Measurements from ENCODE around the gene ARPC1A.
"Not testable (repeated sequence)": the region's sequence is repeated elsewhere in the genome, so short reads cannot be mapped to it uniquely, and the experiment has no call there.

The ARPC1A gene

DNA sequence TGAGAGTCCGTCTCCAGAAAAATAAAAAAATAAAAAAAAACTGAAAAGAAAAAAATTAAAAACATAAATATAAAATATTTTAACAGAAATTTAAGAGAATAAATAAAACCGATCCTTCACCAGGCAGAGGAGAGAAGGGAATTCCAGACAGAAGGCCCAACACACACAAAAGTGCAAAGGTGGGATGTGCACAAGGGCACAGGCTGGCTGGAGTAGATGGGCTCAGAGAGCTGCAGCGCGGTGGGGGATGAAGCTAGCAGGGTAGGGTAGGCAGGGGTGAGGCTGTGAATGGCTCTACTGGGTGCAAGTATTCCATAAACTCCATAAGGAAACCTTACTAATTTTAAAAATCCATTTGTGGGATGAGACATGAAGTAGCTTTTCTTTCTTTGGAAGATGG lies 15.7 kb upstream of the ARPC1A start:
- no peaks in the 10 kb centered on the region for H3K27me3 Mint-ChIP-seq
- H3K4me1 Mint-ChIP-seq, result peaks cover 21% of the 10 kb centered on the region
- DNase-seq, result no peak
- H3K9me3 Mint-ChIP-seq, result no peaks in the 10 kb centered on the region
- ATAC-seq, result no peak
- H3K27ac Mint-ChIP-seq, result no peak overlapping the region
- H3K4me3 Mint-ChIP-seq, result no peak overlapping the region

DNA sequence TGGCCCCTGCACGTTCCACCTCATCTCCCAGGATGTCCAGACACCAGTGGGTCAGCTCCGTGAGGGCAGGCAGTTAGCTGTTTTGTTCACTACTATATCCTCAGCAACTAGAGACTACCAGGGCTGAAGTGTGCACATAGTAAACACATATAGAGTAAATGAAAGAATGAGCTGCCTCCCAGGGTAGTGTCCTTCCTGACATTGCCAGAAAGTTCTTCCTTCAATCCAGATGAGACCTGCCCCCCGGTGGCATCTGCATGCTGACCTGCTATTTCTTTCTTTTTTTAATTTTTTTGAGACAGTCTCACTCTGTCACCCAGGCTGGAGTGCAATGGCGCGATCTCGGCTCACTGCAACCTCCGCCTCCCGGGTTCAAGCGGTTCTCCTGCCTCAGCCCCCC lies 14.0 kb upstream of the ARPC1A start:
- H3K27me3 Mint-ChIP-seq, result no peaks in the 10 kb centered on the region
- ATAC-seq (no peak), DNase-seq (no peak)
- no peak overlapping the region for H3K27ac Mint-ChIP-seq
- H3K4me1 Mint-ChIP-seq, result peaks cover 21% of the 10 kb centered on the region
- H3K9me3 Mint-ChIP-seq, result no peaks in the 10 kb centered on the region
- no peak overlapping the region for H3K4me3 Mint-ChIP-seq

DNA sequence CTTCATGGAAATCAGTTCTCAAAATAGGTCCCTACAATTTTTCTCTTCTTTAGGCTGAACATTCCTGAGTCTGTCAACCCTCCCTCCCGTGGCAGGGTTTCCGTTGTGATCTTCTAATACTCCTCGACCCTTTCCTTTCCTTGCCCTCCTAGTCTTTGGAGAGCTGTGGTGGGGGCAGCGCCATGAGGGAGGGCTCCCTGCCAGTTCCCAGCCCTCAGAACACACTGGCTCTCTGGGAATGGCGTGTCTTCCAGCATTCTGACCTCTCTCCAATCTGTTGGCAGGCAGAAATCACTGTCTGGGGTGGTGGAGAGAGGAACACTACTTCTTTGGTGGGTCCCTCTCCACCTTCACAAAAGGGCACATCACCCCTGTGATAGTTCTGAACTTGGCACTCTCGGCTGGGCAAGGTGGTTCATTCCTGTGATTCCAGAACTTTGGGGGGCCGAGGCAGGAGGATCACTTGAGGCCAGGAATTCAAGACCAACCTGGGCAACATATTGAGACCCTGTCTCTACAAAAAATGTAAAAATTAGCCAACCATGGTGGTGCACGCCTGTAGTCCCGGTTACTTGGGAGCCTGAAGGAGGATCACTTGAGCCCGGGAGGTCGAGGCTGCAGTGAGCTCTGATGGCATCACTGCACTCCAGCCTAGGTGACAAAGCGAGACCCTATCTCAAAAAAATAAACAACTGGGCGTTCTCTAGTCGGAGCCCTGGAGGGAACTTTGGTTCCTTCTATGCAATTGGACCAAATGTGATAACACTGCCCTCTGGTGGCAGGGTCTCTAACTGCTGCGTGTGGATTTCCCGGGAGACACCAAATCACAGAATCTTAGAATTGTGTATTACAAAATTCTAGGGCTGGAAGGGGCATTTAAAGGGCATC lies 13.1 kb upstream of the ARPC1A start:
- H3K9me3 Mint-ChIP-seq, result no peaks in the 10 kb centered on the region
- DNase-seq (peak; percentile 65), ATAC-seq (peak; percentile 56)
- H3K4me3 Mint-ChIP-seq, result peak overlapping the region in 1 of 2 donors; percentile 13
- peak overlapping the region in 1 of 2 donors; percentile 33 for H3K27ac Mint-ChIP-seq
- H3K27me3 Mint-ChIP-seq, result no peaks in the 10 kb centered on the region
- H3K4me1 Mint-ChIP-seq, result peaks cover 21% of the 10 kb centered on the region

DNA sequence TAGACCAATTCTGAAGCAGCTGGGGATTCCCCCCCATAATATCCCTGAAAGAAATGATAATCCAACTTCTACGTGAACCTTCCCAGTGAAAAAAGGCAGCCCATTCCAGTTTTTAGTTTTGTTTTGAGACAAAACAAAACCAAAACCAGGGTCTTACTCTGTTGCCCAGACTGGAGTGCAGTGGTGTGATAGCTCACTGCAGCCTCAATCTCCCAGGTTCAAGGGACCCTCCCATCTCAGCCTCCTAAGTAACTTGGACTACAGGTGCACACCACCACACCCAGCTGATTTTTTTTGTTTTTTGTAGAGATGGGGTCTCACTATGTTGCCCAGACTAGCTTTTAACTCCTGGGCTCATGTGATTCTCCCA lies 12.5 kb upstream of the ARPC1A start:
- Mint-ChIP-seq H3K27me3 (no peaks in the 10 kb centered on the region), H3K4me1 (peaks cover 21% of the 10 kb centered on the region), H3K9me3 (no peaks in the 10 kb centered on the region), H3K4me3 (peak overlapping the region in 1 of 2 donors; percentile 13), H3K27ac (peak overlapping the region in 1 of 2 donors; percentile 33)
- DNase-seq, result no peak
- peak; percentile 32 for ATAC-seq

DNA sequence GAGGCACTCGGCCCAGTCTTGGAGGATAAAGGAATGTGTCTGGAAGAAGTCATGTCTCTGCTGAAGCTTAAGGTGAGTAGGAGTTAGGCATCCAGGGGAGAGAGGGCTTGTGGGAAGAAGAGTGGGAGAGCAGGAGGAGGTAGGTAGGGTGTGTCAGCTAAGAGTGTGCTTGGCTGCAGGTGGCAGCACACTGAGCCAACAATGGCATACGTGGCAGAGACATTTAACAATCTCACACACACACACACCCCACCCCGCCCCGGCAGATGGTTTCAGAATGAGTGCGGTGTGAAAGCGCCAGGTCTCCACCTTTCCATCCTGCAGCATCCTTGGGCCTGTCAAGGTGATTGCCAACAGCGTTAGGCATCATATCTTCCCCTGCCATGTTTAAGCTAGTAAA lies 11.2 kb upstream of the ARPC1A start:
- Mint-ChIP-seq H3K4me3 (no peak overlapping the region), H3K9me3 (no peaks in the 10 kb centered on the region), H3K4me1 (peaks cover 21% of the 10 kb centered on the region), H3K27ac (no peak overlapping the region), H3K27me3 (no peaks in the 10 kb centered on the region)
- DNase-seq (peak; percentile 30 to 54), ATAC-seq (peak; percentile 93)

DNA sequence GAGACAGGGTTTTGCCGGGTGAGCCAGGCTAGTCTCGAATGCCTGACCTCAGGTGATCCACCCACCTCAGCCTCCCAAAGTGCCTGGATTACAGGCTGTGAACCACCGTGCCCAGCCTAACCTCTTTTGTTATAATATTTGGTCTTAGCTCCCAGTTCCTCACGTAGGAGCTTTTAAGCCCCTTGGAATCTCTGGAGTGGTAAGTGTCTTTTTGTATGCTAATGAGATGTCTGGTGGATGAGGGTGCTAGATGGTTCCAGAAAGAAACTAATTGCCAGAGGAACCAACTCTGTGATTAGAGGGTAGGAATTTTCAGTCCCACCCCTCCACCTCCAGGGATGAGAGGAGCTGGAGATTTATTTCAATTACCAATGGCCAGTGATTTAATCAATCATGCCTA lies 5.3 kb upstream of the ARPC1A start:
- DNase-seq (no peak), ATAC-seq (no peak)
- Mint-ChIP-seq H3K27ac (no peak overlapping the region), H3K9me3 (no peaks in the 10 kb centered on the region), H3K4me1 (peaks cover 7% of the 10 kb centered on the region), H3K27me3 (no peaks in the 10 kb centered on the region), H3K4me3 (no peak overlapping the region)

DNA sequence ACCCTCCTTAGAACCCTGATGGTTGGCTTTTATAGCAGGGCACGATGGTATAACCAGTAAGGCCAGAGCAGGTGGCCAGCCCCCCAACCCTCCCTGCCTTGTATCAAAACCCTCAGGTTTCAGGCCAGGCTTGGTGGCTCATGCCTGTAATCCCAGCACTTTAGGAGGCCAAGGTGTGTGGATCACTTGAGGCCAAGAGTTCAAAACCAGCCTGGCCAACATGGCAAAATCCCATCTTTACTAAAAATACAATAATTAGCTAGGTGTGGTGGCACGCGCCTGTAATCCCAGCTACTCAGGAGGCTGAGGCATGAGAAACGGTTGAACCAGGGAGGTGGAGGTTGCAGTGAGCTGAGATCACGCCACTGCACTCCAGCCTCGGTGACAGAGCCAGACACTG lies 3.0 kb upstream of the ARPC1A start:
- not testable (repeated sequence) for DNase-seq, H3K27me3 Mint-ChIP-seq, H3K4me3 Mint-ChIP-seq, ATAC-seq, H3K9me3 Mint-ChIP-seq, H3K27ac Mint-ChIP-seq
- peaks cover 21% of the 10 kb centered on the region for H3K4me1 Mint-ChIP-seq

DNA sequence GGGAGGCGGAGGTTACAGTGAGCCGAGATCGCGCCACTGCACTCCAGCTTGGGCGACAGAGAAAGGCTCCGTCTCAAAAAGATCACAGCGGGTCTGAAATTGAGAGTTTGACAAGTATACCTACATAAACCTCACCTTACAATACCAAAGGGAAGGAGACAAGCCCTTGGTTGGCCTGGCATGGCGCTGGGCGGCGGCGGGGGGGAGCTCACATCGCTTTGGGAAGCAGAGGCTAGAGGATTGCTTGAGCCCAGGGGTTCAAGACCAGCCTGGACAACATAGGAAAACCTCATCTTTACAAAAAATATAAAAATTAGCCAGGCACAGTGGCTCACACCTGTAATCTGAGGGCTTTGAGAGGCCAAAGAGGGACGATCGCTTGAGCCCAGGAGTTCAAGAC lies 1.1 kb upstream of the ARPC1A start:
- H3K9me3 Mint-ChIP-seq, result no peaks in the 10 kb centered on the region
- peak overlapping the region; percentile 98 to 99 for H3K4me3 Mint-ChIP-seq
- ATAC-seq (no peak), DNase-seq (no peak)
- H3K27ac Mint-ChIP-seq, result peak overlapping the region; percentile 81 to 97
- H3K4me1 Mint-ChIP-seq, result peaks cover 39% of the 10 kb centered on the region
- no peaks in the 10 kb centered on the region for H3K27me3 Mint-ChIP-seq

DNA sequence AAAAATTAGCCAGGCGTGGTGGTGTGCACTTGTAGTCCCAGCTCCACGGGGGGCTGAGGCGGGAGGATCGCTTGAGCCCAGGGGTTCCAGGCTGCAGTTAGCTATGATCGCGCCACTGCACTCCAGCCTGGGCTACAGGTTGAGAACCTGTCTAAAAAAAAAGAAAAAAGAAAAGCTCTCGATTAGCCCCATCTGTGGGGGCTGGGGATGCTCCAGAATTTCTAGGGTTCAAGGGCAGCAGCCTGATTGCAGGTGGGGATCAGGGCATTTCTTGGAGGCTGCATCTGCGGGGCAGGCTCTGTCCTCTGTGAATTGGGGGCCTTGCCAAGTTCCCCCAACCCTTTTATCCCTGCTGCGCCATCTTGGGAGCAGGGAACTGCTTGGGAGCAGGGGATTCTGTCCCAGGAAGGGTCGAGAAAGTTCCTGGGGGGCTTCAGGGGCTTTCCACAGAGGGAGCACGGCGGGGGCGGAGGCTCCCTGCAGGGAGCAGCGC lies 651 bp upstream of the ARPC1A start:
- Mint-ChIP-seq H3K27me3 (no peaks in the 10 kb centered on the region), H3K4me1 (peaks cover 44% of the 10 kb centered on the region), H3K27ac (peak overlapping the region; percentile 81 to 97), H3K9me3 (no peaks in the 10 kb centered on the region), H3K4me3 (peak overlapping the region; percentile 98 to 99)
- DNase-seq (no peak), ATAC-seq (no peak)

DNA sequence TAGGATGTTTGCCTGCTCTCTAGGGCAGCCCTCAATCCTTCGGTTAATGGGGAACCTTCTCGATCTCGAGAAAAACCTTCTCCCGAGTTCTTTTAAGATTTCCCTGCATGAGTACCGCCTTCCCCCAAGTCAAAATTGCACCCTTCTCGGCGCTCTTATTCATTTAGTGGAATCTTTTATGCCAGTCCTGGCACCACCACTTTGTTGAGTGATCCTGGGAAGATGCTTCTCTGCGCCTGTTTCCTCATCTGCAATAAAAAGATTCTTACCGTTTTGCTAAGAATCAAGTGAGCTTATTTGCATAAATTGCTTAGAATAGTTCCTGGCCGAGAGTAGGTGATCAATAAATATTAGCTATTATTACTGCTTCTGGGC lies 697 bp downstream of the ARPC1A start:
- Mint-ChIP-seq H3K4me3 (peak overlapping the region; percentile 98 to 99), H3K27ac (peak overlapping the region; percentile 95 to 97), H3K4me1 (peaks cover 57% of the 10 kb centered on the region), H3K27me3 (no peaks in the 10 kb centered on the region), H3K9me3 (no peaks in the 10 kb centered on the region)
- ATAC-seq (no peak), DNase-seq (no peak)

DNA sequence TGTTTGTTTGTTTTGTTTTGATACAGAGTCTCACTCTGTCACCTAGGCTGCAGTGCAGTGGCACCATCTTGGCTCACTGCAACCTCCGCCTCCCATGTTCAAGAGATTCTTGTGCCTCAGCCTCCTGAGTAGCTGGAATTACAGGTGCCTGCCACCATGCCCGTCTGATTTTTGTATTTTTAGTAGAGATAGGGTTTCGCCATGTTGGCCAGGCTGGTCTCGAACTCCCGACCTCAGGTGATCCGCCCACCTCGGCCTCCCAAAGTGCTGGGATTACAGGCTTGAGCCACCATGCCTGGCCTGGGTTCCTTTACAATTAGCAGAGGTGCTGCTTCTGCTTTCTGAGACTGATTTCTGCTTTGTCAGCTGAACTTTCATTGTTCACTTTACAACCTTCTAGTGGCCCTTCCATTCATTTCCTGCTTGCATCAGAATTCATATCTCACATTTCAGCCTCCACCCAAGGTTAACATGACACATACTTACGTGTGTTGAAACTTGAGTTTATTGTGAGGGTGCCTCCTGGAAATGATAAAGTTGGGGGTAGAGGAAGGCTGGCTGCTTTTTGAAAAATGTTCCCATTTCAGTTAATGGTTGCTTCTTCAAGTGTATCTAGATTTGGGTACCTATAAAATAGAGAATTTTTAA lies 4.7 kb downstream of the ARPC1A start:
- Mint-ChIP-seq H3K4me1 (peaks cover 58% of the 10 kb centered on the region), H3K27ac (peak overlapping the region; percentile 89 to 97), H3K4me3 (peak overlapping the region; percentile 58 to 78)
- ATAC-seq (peak; percentile 68), DNase-seq (peak in 1 of 2 donors; percentile 29)
- H3K9me3 Mint-ChIP-seq, H3K27me3 Mint-ChIP-seq: not testable (repeated sequence)

DNA sequence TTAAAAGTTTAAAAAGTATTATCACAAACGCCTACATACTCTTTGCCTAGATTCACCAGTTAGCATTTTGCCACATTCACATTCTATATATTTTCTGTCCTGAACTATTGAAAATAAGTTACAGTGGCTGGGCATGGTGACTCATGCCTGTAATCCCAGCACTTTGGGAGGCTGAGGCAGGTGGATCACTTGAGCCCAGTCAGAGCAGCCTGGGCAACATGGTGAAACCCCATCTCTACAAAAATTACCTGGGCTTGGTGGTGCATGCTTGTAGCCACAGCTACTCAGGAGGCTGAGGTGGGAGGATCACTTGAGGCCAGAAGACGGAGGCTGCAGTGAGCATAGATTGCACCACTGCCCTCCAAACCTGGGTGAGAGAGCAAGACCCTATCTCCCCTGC lies 5.3 kb downstream of the ARPC1A start:
- no peaks in the 10 kb centered on the region for H3K9me3 Mint-ChIP-seq
- H3K4me1 Mint-ChIP-seq, result peaks cover 58% of the 10 kb centered on the region
- ATAC-seq (peak; percentile 64), DNase-seq (no peak)
- H3K4me3 Mint-ChIP-seq, result no peak overlapping the region
- no peaks in the 10 kb centered on the region for H3K27me3 Mint-ChIP-seq
- peak overlapping the region; percentile 89 to 97 for H3K27ac Mint-ChIP-seq

DNA sequence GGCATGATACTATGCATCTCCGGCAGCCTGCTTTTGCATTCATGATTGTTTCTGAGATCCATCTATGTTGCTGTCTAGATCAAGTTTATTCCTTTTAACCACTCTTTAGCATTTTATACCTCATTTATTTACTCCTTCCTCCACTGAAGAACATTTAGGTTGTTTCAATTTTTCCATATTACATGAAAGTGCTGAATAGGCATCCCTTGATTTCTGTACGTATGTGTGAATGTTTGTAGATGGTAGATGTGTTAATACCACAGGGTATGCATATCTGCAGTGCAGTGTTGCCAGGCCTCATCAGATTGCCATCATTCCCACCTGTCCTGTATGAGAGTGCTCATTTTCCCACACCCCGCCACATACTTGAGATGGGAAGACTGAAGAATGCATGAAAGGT lies 13.9 kb downstream of the ARPC1A start:
- no peak overlapping the region for H3K27ac Mint-ChIP-seq
- no peaks in the 10 kb centered on the region for H3K9me3 Mint-ChIP-seq
- no peak overlapping the region for H3K4me3 Mint-ChIP-seq
- H3K4me1 Mint-ChIP-seq, result no peaks in the 10 kb centered on the region
- no peaks in the 10 kb centered on the region for H3K27me3 Mint-ChIP-seq
- DNase-seq, result no peak
- ATAC-seq, result no peak

DNA sequence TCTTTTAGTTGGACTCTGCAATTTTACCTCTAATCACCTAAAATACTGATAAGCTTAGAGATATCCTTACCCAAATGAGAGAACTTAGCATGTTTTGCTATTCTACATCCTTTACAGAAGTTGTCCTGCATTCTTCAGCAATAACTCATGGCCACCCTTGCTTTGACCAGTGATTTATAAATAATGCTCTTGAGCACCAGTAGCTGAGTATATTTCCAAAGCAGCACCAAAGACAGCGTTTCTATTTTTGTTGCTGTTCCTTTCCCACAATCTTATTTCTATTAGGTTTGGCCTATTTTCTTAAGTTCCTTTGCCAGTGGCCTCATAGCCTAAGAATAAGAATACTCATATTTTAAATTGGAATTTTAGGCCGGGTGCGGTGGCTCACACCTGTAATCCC lies 15.0 kb downstream of the ARPC1A start:
- Mint-ChIP-seq H3K27me3 (no peaks in the 10 kb centered on the region), H3K4me3 (no peak overlapping the region), H3K27ac (peak overlapping the region in 1 of 2 donors; percentile 83), H3K4me1 (no peaks in the 10 kb centered on the region), H3K9me3 (no peaks in the 10 kb centered on the region)
- ATAC-seq (no peak), DNase-seq (no peak)

DNA sequence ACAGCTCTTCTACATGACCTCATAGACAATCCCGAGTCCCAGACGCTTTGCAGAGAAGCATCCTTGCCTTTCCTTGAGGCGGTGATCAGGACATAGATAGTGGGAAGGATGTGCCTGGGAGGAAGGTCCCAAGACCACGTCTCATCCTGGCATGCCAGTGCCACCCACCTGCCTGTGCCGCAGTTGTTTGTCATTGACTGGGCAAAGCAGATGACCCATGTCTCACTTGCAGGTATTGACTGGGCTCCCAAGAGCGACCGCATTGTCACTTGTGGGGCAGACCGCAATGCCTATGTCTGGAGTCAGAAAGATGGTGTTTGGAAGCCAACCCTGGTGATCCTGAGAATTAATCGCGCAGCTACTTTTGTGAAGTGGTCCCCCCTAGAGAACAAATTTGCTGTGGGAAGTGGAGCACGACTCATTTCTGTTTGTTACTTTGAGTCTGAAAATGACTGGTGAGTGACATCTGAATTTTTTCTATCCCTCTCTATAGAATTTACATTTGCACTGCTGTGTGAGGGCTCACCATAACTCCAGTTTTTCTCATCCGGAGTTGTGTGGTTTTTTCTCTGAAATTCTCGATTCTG lies 18.5 kb downstream of the ARPC1A start:
- H3K27me3 Mint-ChIP-seq, result no peaks in the 10 kb centered on the region
- no peak overlapping the region for H3K4me3 Mint-ChIP-seq

DNA sequence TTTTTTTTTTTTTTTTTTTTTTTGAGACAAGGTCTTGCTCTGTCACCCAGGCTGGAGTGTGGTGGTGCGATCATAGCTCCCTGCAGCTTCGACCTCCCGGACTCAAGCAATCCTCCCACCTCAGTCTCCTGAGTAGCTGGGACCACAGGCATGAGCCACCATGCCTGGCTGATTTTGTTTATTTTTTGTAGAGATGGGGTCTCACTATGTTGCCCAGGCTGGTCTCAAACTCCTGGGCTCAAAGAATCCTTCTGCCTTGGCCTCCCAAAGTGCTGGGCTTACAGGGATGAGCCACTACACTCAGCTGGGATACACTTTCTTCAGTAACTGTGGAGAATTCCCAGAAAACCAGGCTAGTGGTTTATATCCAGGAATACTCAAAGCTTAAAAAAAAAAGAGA lies 24.9 kb downstream of the ARPC1A start:
- H3K4me3 Mint-ChIP-seq, ATAC-seq, H3K9me3 Mint-ChIP-seq, H3K4me1 Mint-ChIP-seq, H3K27me3 Mint-ChIP-seq, DNase-seq: not testable (repeated sequence)
- peak overlapping the region; percentile 53 to 89 for H3K27ac Mint-ChIP-seq

More for the DNA sequence above, 18.5 kb downstream of the ARPC1A start:
- ATAC-seq, result no peak
- Mint-ChIP-seq H3K9me3 (no peaks in the 10 kb centered on the region), H3K27ac (peak overlapping the region in 1 of 2 donors; percentile 48), H3K4me1 (no peaks in the 10 kb centered on the region)
- DNase-seq, result no peak
